MG63 (cell line): ENCODE results near the gene SCGB1C1. TPM values are rescaled to one million over a fixed set of nuclear protein-coding genes. Genes with fewer than 3 reads are reported as not detected.
"Not testable (repeated sequence)": the region's sequence is repeated elsewhere in the genome, so short reads cannot be mapped to it uniquely, and the experiment has no call there.

Experiments
- DNase-seq: peaks from one replicate; pipeline ENCODE4 v3.0.0-alpha.2; 2020
- H3K27me3 ChIP-seq: fragments of 250-450 bp; sonication (Bioruptor Pico); 2 replicates; pipeline ENCODE4 v1.5.1; 2020; ENCODE audit warnings: mild to moderate bottlenecking, moderate library complexity
- H3K36me3 ChIP-seq: fragments of 250-450 bp; sonication (Bioruptor Pico); 2 replicates; pipeline ENCODE4 v1.5.1; 2020; ENCODE audit warnings: mild to moderate bottlenecking, moderate library complexity
- H3K4me3 ChIP-seq: fragments of 250-450 bp; sonication (Bioruptor Pico); 2 replicates; pipeline ENCODE4 v1.5.1; 2020; ENCODE audit warnings: mild to moderate bottlenecking, moderate library complexity
- H3K9me3 ChIP-seq: fragments of 250-450 bp; sonication (Bioruptor Pico); 2 replicates; pipeline ENCODE4 v1.5.1; 2020; ENCODE audit warnings: mild to moderate bottlenecking, moderate library complexity
- total RNA-seq: library from RNA; depleted of rRNA; stranded (reverse); fragments of >200 nt; shearing (Covaris generic); gene quantifications from 2 replicates; pipeline ENCODE4 v1.2.3, GENCODE V29; 2014; ENCODE audit warnings: low replicate concordance

SCGB1C1 gene
- total RNA-seq, 1 experiment from 2014 or later, result not detected

DNA sequence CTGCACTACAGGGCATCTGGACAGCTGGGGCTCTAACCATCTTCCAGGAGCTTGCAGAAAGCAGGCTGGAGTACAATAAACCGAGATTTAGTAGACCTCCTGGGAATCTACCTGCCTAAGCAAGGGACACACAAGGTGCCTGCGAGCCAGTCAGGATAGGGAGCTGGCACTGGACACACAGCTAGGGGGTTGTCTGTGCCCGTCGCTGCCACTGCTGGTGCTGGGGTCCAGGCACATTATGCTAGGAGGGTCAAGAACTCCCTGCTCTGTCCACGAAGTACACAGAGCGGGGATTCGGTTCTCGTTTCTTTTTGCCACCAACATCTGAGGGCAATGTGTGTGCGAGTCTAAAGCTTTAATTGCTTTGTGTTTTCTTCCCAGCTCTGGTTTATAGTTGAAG, 18.9 kb downstream of the SCGB1C1 start:
- DNase-seq, result no peak
- H3K36me3 ChIP-seq, result peaks cover 73% of the 10 kb centered on the region
- no peak overlapping the region for H3K4me3 ChIP-seq

DNA sequence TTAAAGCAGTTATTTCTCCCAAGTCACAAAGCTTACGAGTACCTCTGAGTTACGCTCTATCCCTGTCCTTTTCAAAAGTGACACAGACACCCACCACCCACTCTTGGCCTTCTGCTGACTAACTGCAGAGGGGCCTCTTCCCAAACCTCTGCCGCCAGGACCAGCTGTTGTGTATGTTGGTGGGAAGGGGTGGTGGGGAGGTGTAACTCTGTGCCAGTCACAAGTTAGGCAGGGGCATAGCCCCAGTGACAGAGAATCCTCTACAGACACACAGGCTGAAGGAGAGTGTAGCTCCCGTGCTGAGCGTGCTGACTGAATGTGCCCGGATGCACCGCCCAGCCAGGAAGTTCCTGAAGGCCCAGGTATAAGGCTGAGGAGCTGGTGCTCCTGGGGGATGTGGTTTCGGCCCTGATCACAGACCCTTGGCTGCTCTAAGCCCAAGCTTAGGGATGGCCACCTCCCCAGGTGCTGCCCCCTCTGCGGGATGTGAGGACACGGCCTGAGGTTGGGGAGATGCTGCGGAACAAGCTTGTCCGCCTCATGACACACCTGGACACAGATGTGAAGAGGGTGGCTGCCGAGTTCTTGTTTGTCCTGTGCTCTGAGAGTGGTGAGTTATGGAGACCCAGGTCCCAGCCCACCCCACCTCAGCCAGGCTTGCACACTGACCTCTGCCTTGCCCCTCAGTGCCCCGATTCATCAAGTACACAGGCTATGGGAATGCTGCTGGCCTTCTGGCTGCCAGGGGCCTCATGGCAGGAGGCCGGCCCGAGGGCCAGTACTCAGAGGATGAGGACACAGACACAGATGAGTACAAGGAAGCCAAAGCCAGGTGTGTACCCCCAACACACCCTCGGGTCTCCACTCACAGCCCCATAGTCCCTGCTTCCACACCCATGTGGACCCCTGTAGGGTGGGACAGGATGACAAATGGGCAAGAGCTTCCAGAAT, 19.5 kb downstream of the SCGB1C1 start:
- H3K9me3 ChIP-seq, result no peaks in the 10 kb centered on the region
- H3K36me3 ChIP-seq, result peaks cover 70% of the 10 kb centered on the region
- DNase-seq, result no peak
- no peak overlapping the region for H3K4me3 ChIP-seq
- H3K27me3 ChIP-seq, result no peaks in the 10 kb centered on the region

More for the DNA sequence above, 18.9 kb downstream of the SCGB1C1 start:
- Histone ChIP-seq H3K9me3 (no peaks in the 10 kb centered on the region), H3K27me3 (no peaks in the 10 kb centered on the region)

DNA sequence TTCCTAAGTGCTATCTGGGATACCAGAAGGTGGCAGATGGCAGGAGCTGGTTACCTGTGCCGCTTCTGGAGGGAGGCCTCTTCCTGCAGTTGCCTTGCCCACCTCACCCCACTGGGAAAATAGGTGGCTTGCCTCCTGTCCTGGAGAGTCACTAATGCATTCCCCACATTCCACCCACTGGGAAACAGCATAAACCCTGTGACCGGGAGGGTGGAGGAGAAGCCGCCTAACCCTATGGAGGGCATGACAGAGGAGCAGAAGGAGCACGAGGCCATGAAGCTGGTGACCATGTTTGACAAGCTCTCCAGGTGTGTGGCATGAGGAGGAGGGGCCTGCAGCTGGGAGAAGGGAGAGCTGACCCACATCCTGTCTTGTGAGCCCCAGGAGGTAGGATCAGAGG, 20.2 kb downstream of the SCGB1C1 start:
- H3K27me3 ChIP-seq, result no peaks in the 10 kb centered on the region
- peaks cover 68% of the 10 kb centered on the region for H3K36me3 ChIP-seq
- no peak for DNase-seq

DNA sequence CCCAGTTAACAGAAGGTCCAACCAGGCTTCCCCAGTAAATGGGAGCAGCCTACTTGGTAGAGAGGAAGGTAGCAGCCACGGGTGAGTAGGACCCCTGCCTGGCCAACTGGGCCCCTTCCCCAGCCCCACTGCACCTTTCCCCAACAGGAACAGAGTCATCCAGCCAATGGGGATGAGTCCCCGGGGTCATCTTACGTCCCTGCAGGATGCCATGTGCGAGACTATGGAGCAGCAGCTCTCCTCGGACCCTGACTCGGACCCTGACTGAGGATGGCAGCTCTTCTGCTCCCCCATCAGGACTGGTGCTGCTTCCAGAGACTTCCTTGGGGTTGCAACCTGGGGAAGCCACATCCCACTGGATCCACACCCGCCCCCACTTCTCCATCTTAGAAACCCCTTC, 21.2 kb downstream of the SCGB1C1 start:
- no peak for DNase-seq
- H3K36me3 ChIP-seq, result peaks cover 68% of the 10 kb centered on the region
- no peaks in the 10 kb centered on the region for H3K27me3 ChIP-seq
- H3K4me3 ChIP-seq, result no peak overlapping the region
- H3K9me3 ChIP-seq, result no peaks in the 10 kb centered on the region

More for the DNA sequence above, 20.2 kb downstream of the SCGB1C1 start:
- H3K4me3 ChIP-seq, result no peak overlapping the region
- no peaks in the 10 kb centered on the region for H3K9me3 ChIP-seq

DNA sequence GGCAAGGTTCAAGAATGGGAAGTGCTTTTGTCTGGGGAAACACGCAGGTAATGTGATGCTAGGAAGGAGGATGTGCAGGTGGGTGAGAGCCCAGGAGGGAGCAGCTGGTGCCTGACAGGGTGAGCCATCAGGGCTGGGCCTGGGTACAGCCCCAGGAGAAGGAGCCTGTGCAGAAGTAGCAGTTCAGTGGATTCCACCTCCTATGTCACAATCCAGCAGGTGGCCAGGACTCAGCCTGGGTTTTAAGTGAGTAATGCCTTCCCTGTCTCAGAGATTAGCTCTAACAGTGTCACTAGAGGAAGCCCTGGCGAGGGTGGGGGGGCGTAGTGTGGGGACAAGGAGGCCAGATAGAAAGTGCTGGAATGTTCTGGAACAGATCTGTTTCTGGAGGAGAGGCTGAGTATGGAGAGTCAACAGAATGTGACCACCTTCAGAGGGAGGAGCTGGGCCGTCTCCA, 22.7 kb downstream of the SCGB1C1 start:
- Histone ChIP-seq H3K36me3 (peaks cover 53% of the 10 kb centered on the region), H3K27me3 (no peaks in the 10 kb centered on the region), H3K9me3 (no peaks in the 10 kb centered on the region), H3K4me3 (no peak overlapping the region)
- DNase-seq, result no peak

DNA sequence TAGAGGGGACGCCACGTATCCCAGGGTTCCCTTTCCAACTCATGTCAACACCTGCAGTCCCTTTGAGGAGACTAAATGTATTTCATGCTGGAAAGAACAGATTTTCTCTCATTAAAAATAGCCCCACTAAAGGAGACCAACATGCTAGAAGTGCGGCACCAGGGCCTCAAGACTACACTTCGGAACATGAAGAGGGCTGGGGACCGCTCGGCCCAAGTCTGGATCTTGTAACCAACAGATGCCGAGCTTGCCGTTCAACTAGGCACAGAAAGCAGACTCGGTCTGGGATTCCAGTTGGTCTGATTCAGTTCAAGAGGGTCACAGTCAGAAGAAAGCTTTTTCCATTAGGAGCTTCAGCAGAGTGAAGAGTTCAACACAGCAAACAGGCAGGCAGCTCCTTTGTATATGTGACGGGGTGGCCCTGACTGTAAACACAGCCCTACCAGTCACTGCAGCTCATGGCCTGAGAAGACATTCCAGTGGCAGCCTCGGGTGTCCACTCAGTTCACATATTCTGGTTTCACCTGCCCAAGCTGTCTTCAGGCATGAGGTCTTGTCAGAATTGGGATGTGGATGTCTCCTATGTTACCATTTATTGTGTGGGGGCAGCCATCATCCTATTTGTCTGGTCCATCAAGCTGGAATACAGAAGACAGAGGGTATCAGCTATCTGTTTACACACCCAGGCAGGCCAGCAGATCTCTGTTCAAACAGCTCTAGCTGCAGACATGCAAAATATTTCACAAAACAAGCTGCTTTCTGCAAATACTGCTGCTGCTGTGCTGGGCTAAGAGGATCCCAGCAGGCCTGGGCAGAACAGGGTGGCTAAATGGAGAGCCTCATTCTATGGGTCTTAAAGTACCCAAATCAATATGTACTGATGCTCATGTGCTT, 23.4 kb downstream of the SCGB1C1 start:
- no peak for DNase-seq
- Histone ChIP-seq H3K36me3 (peaks cover 46% of the 10 kb centered on the region), H3K4me3 (no peak overlapping the region), H3K27me3 (no peaks in the 10 kb centered on the region), H3K9me3 (no peaks in the 10 kb centered on the region)

DNA sequence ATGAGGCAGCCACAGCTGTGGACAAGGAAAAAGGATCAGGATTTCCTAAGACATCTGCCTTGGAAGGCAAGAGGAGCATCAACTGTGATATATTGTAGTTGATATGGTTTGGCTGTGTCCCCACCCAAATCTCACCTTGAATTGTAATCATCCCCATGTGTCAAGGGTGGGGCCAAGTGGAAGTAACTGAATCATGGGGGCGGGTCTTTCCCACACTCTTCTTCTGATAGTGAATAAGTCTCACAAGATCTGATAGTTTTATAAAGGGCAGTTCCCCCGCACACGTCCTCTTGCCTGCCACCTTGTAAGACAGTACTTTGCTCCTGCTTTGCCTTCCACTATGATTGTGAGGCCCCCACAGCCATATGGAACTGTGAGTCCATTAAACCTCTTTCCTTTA, 24.8 kb downstream of the SCGB1C1 start:
- no peak overlapping the region for H3K4me3 ChIP-seq
- peaks cover 32% of the 10 kb centered on the region for H3K36me3 ChIP-seq
- no peaks in the 10 kb centered on the region for H3K27me3 ChIP-seq
- DNase-seq, result no peak
- no peaks in the 10 kb centered on the region for H3K9me3 ChIP-seq

DNA sequence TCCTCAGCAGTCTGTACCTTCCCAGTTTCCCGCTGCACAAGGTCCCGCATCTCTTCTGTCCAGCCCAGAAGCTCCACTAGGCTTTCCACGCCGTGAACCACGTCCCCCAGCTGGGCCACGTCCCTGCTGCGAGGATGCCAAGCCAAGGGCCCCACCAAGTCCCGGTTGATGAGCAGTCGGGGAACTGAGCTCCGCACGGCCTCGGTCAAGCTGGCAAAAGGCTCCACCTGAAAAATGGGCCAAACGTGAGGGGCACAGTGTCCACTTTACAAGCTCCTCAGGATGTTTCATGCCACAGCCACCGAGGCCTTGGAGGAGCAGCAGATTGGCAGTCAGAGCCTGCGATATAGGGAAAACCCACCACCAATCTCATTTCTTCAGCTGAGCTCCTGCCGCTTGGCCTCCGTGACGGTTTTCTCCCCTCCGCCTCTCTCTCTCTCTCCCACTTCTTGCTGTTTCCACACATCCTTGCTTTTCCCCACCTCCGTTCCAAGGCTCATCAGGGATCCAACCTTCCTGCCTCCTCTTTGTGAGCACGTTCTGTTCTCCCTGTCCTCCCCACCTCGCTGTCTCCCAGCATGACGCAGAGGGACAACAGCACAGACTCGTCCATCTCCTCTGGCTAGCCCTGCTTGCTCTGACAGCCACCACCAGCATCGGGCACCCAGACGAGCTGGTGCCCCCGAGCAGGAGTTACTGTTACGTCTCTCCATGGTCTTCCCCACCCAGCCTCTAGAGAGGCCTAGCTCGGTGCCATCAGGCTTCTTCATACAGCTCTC, 26.1 kb downstream of the SCGB1C1 start:
- DNase-seq, result no peak
- no peak overlapping the region for H3K4me3 ChIP-seq
- no peaks in the 10 kb centered on the region for H3K27me3 ChIP-seq
- H3K9me3 ChIP-seq, result no peaks in the 10 kb centered on the region
- H3K36me3 ChIP-seq, result peaks cover 21% of the 10 kb centered on the region

DNA sequence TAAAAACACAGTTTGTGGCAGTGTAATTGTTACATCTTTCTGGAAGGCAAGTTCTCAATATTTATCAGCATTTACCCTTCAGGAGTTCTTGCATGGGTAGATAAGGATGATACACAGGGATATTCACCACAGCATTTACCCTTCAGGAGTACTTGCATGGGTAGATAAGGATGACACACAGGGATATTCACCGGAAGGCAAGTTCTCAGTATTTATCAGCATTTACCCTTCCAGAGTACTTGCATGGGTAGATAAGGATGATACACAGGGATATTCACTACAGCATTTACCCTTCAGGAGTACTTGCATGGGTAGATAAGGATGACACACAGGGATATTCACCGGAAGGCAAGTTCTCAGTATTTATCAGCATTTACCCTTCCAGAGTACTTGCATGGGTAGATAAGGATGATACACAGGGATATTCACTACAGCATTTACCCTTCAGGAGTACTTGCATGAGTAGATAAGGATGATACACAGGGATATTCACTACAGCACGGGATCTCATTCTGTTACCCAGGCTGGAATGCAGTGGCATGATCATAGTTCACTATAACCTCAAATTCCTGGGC, 27.9 kb downstream of the SCGB1C1 start:
- not testable (repeated sequence) for H3K9me3 ChIP-seq, H3K27me3 ChIP-seq, DNase-seq, H3K4me3 ChIP-seq, H3K36me3 ChIP-seq

DNA sequence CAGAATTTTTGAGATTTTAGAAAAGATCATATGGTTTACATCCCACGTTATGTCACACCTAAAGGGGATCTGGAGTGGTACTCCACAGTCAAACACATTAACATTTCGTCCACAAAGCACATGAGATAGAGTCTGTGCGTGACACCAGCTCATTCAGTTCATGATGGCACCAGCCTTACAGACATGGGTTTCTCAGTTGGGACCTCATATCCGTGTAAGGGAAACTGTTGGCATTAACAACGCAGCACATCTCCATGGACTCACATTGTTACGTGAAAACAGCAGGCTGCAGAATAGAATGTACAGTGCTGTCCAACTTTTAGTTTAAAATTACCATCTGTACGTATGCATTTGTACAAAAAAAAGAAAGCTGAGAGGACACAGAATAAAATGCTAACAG, 28.7 kb downstream of the SCGB1C1 start:
- Histone ChIP-seq H3K4me3 (no peak overlapping the region), H3K9me3 (no peaks in the 10 kb centered on the region), H3K27me3 (no peaks in the 10 kb centered on the region), H3K36me3 (no peaks in the 10 kb centered on the region; the same call in 1 of the 2 replicates)
- DNase-seq, result no peak

DNA sequence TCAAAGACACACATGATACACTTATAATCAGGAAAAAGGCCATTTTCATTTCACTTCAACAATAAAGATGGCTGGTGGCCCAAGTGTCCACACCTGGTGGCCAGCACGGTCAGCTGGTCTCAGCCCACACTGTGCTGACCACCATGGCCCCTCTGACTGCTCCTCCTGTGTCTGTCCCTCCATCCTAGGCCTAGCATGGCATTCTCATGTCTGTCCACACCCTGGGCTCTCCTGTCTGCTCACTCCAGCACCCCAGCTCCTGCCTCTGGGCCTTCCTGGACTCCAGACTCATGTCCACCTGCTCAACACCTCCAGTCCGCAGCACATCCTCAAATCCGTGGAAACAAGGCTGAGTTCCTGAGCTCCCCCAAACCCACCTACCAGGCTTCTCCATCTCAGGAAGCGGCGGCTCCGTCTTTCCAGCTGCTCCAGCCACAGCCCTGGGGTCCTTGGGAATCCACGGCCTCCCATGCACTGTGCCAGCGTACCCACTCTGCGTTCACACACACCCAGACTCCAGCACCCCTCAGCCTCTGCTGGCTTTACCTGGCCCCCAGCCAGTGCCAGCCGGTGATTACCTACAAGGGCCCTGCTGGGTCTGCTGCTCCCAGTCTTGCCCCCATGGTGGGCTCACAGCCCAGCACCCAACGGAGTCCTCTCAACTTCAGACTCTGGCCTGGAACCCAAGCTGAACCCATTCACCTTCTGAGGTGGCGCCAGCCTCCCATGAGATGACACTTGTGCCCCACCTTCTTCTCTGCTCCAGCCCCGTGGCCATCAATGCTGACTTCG, 29.3 kb downstream of the SCGB1C1 start:
- DNase-seq, result no peak

DNA sequence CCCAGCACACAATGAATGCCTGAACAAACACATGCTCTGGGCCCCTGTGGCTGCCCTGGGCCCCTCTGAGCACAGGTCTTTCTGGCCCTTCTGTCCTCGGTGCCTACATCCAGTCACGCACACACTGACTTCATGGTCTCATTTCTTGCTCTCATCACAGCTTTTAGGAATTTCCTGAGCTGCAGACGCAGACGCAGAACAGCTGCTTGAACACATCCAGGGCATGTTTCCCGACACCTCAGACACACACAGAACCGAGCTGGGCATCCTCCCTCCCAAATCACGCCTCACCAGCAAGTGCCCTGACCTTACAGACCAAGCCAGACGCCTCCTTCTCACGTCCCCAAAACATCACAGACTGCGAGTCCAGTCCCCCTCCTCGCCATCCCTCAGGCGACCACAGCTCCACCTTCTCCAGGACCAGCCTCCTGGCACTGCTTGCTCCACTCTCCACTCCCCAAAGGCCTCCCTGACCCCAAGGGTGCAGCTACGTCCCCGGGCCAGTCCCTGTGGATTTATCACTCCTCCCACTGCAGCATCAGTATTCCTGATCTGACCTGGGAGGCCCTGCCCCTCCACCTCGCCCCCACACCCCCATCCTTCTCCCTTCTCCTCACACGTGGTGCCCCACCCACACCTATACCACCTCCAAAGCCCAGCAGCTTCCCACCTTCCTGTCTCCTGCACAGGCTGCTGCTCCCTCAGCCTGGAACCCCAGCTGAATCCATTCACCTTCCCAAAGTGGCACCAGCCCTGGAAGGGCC, 30.3 kb downstream of the SCGB1C1 start:
- H3K36me3 ChIP-seq, result no peaks in the 10 kb centered on the region; the same call in 1 of the 2 replicates

More for the DNA sequence above, 29.3 kb downstream of the SCGB1C1 start:
- no peak overlapping the region for H3K4me3 ChIP-seq
- H3K9me3 ChIP-seq, result no peaks in the 10 kb centered on the region
- no peaks in the 10 kb centered on the region for H3K27me3 ChIP-seq
- H3K36me3 ChIP-seq, result no peaks in the 10 kb centered on the region; the same call in 1 of the 2 replicates

DNA sequence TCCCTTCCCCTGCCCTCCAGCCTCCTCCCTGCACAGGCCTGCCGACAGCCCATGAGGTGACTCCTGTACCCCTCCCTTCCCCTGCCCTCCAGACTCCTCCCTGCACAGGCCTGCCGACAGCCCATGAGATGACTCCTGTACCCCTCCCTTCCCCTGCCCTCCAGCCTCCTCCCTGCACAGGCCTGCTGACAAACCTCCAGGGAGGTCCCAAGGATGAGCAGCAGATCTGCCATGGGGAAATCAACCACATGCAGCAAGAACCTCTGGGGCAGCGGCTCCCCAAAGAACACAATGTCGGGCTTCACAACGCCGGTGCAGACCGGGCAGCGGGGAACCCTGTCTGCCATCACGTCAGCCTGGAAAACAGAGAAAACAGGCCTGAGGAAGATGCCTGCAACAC, 31.0 kb downstream of the SCGB1C1 start:
- DNase-seq, result no peak
- H3K4me3 ChIP-seq, result no peak overlapping the region
- H3K9me3 ChIP-seq, result no peaks in the 10 kb centered on the region

More for the DNA sequence above, 30.3 kb downstream of the SCGB1C1 start:
- Histone ChIP-seq H3K9me3 (no peaks in the 10 kb centered on the region), H3K27me3 (no peaks in the 10 kb centered on the region), H3K4me3 (no peak overlapping the region)
- no peak for DNase-seq

DNA sequence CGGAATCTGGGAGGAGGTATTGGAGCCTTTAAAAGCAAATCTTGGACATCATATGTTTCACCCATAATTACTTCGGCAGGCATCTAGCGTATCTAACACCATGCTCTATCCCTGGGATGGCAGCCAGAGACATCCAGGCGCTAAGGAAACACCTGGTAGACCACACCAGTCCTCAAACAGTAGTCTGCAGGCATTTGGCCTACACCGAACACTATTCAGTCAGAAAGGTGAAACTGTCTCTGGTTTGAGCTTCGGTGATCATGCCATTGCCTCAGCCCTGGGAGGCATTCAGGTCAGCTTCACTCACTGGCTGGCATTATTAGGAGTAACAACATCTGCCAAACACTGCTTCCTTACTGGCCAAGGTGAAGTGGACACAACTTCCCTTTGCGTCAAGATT, 31.5 kb downstream of the SCGB1C1 start:
- Histone ChIP-seq H3K36me3 (no peaks in the 10 kb centered on the region; the same call in 1 of the 2 replicates), H3K9me3 (no peaks in the 10 kb centered on the region), H3K27me3 (no peaks in the 10 kb centered on the region), H3K4me3 (no peak overlapping the region)
- no peak for DNase-seq

More for the DNA sequence above, 31.0 kb downstream of the SCGB1C1 start:
- H3K36me3 ChIP-seq, result no peaks in the 10 kb centered on the region; the same call in 1 of the 2 replicates
- H3K27me3 ChIP-seq, result no peaks in the 10 kb centered on the region
